SKM-1 treated with dmso at 0.1 percent for 144 hours (cell line): ENCODE data around the gene RNF38.
"Not testable (repeated sequence)": the region's sequence is repeated elsewhere in the genome, so short reads cannot be mapped to it uniquely, and the experiment has no call there.

Source experiments
- DNase-seq: peaks from one replicate; lab custom pipeline; 2025; ENCODE audit not compliant: unreplicated experiment; lab: John Stamatoyannopoulos, UW

RNF38 gene

GRCh38 chr9:36297798-36298197 is 102.3 kb downstream of the RNF38 start:
- no peak for DNase-seq

- not testable (repeated sequence) for DNase-seq
Measured at GRCh38 chr9:36294996-36295395, 105.1 kb downstream of the RNF38 start.

GRCh38 chr9:36293918-36294317 is 106.2 kb downstream of the RNF38 start:
- no peak for DNase-seq

- no peak for DNase-seq
Measured at GRCh38 chr9:36293171-36293570, 106.9 kb downstream of the RNF38 start.

- no peak for DNase-seq
Measured at GRCh38 chr9:36292641-36293040, 107.4 kb downstream of the RNF38 start.

GRCh38 chr9:36290996-36291395 is 109.1 kb downstream of the RNF38 start:
- no peak for DNase-seq

- no peak for DNase-seq
Measured at GRCh38 chr9:36289836-36290435, 110.1 kb downstream of the RNF38 start.

GRCh38 chr9:36288070-36288469 is 112.0 kb downstream of the RNF38 start:
- no peak for DNase-seq
